GM21576 (cell line): Measurements from ENCODE around the gene GNAQ.
"Not testable (repeated sequence)": the region's sequence is repeated elsewhere in the genome, so short reads cannot be mapped to it uniquely, and the experiment has no call there.

Experiments
- ATAC-seq: cut with Tn5 transposase; IDR thresholded peaks from one replicate; pipeline ENCODE4 v1.9.1; 2021; ENCODE audit warnings: mild to moderate bottlenecking, moderate library complexity; ENCODE audit not compliant: unreplicated experiment

GNAQ gene

DNA sequence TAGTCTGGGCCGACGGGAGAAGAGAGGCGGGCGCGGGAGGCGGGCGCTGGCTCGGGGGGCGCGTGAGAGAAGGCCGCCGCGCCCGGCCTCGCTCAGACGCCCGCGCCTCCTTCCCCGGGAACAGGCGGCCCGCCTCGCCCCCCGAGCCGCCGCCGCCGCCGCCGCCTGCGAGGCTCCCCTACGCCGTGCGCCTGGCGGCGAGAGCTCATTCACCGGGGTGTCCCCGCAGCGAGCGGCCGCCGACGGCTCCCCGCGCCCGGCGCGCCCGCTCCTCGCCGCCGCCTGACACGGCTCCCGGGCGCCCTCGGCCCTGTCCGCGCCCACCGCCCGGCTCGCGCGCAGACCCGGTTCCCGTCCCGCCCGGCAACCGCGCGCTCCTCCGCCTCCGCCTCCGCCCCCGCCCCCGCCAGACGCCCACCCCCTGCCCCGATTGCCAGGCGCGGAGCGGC, at the start of gene GNAQ:
TSS of gene GNAQ (minus strand) at position 368 of the 449 bp plus-strand sequence. CDS start 576 bp downstream, outside the sequence.
- no peak for ATAC-seq

DNA sequence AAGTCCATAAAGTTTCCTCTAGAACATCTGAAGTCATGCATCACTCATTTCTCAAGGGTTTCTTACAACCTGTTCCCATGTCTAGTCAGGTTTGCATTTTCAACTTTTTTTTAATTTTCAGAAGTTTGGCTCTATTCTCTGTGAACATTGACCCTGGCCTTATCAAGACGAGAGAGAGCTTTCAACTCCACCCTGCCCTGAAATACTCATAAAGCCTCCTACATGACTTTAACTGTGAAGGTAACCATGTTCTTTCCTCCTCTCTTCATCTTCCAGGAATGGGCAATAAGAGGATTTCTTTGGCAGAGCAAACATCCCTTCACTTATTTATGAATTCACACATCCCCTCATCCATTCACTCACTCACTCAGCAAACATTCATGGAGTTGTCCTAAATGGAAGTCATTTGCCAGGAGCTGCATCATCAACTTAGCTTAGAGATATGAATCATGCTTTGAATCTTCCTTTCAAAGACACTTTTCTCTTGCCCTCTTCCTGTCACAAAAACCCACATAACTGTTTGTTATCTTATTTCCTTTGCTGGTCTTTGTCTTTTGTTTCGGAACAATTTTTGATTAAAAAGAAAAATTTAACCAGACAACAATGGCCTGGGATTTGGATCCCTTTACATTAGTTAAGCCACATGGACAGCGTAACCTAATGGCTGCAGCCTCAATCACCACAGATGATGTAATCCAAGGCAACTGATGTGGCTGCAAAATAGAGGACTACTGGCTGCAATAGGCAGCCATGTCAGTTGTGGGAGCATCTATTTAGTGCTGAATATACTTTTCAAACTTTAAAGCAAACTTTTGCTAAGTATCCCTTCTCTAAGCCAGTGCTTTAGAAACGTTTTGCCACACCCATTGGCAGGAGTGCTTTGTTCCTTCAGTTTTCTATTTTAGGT, 43.0 kb upstream of the GNAQ start:
- ATAC-seq = no peak

GRCh38 chr9:78073722-78074121, 42.1 kb upstream of the GNAQ start:
- ATAC-seq = no peak

- ATAC-seq = no peak
These were observed 41.1 kb upstream of the GNAQ start for GRCh38 chr9:78072586-78073199.

DNA sequence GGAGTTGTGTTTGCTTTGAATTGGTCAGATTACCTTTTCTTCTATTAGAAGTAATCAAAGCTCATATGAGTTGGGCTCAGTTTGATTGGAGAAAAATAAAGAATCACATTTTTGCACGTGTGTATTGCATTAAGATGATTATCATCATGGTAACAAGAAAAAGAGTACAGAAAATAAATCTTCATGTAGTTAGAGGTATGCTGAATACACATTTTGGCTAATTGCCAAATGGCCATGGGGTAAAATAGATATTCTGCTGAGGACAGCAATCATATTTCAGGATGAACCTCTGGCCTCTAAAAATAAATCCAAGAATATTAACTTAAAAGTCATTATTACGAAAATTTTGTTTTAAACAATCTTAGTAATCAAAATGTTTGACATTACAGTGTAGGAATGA, 38.9 kb upstream of the GNAQ start:
- ATAC-seq = no peak

DNA sequence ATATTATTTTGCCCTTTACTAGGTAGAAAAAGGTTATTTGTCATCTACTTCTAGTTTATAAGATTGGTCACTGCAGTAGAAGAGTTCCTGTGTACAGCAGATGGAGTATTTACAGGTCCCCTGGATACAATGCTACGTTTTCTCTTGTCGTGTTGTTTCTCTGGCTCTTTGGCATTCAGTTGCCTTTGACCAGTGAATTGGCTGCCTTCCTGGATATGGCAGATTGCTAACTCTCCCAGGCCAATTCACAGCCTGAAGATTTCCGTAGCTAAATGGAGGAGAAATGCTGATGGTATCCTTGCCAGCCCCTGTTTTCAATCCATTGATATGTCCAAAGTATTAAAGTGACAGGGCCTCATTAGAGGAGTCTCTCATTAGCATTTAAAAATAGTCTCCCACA, 32.5 kb upstream of the GNAQ start:
- no peak for ATAC-seq

- no peak for ATAC-seq
These were observed 31.1 kb upstream of the GNAQ start for GRCh38 chr9:78062710-78063109.

- not testable (repeated sequence) for ATAC-seq
These were observed 22.6 kb upstream of the GNAQ start for GRCh38 chr9:78054218-78054617.

DNA sequence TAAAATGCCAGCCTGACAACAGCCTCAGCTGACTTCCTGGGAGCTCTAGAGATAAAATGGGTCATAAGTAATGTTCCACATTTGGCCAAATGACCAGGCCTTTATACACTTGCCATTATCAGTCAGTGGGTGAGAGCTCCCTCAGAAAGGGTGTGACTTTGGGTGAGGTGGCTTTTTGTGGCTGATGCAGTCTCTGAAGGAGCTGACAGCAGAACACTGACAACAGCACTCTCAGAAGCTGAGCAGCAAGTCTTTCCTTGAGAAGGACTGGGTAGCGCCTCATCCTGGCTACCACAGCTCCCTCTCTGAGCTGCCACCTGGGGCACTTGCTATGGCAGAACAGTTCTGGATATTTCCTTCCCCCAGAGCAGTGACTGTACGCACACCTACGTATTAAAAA, 22.0 kb upstream of the GNAQ start:
- no peak for ATAC-seq

- no peak for ATAC-seq
These were observed 18.8 kb upstream of the GNAQ start for GRCh38 chr9:78050421-78050820.

DNA sequence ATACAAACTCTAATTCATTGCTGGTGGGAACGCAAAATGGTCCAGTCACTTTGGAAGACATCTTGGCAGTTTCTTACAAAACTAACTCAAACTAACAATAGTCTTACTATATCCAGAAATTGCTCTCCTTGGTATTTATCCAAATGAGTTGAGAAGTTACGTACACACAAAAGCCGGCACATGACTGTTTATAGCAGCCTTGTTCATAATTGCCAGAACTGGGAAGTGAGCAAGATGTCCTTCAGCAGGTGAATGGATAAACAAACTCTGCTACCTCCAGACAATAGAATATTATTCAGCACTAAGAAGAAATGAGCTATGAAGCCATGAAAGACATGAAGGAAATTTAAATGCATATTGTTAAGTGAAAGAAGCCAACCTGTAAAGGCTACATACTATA, 17.9 kb upstream of the GNAQ start:
- no peak for ATAC-seq

GRCh38 chr9:78047106-78047505, 15.5 kb upstream of the GNAQ start:
- ATAC-seq = no peak

DNA sequence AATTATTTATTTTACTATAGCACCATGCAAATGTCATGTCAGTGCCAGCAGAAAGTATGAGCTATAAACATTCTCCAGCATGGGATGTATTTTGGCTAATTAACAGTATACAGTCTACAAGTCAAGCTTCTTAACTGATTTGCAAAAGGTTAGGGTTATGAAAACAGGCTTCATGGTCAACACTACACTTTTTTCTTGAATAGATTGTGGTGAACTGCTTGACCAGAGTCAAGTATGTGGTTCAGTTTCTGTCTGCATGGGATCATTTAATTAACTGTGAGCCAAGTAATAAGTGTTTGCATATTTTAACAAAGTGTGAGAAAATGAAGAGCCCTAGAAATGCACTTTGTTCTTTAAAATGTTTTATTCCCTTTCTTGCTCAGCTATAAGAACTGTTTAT, 14.5 kb upstream of the GNAQ start:
- no peak for ATAC-seq

DNA sequence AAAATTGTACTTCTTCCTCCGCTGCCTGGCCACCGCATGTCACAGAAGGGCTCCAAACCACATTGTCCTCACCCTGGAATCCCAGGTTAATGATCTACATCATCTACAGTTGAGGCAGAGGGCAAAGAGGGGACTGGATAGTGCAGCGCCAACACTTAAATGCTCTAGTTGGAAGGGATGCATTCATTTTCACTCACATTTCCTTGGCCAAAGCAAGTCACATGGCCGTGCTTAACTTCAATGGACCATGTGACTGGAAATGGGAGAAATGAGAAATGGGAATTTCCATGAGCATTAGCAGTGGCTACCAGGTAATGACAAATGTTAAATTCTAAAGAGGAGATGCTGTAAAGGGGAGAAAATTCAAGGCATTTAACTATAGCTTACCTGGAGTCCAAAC, 13.3 kb upstream of the GNAQ start:
- no peak for ATAC-seq

DNA sequence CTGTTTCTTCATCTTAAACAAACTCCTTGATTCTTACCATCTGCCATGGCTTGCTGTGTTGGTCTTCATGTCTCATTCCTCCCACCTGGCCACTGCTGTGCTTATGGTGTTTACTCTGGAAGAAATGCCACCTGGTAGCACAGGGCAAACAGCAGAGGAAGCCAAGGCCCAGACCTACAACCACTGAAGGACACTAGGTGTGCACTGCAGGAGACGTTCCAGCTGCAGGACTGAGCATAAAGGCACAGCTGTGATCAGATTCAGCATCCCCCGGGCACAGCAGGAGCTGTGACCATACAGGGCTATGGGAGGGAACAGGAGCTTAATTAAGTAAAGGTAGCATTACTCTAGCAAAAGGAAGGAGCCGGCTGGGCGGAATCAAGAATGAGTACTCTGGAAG, 12.6 kb upstream of the GNAQ start:
- ATAC-seq = no peak

DNA sequence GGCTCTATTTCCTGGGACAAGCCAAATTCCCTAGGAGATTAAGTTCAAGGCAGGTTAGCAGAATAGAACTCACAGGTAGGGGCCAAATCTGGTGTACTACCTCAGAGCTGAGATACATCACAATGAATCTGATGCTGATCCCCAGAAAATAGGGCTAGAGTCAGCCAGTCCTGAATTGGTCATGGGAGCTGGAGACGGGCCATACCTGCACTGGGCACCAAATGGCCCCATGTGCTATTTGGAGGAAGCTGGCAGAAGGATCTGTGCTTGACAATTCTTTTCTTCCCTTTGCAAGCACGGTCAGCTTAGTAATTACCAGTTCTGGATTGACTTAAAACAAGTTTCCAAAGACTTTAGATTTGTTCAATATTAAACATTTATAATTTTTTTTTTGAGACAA, 10.4 kb upstream of the GNAQ start:
- ATAC-seq = no peak

- ATAC-seq = no peak
These were observed 9.1 kb upstream of the GNAQ start for GRCh38 chr9:78040726-78041125.

GRCh38 chr9:78038620-78039300, 7.1 kb upstream of the GNAQ start:
- no peak for ATAC-seq

DNA sequence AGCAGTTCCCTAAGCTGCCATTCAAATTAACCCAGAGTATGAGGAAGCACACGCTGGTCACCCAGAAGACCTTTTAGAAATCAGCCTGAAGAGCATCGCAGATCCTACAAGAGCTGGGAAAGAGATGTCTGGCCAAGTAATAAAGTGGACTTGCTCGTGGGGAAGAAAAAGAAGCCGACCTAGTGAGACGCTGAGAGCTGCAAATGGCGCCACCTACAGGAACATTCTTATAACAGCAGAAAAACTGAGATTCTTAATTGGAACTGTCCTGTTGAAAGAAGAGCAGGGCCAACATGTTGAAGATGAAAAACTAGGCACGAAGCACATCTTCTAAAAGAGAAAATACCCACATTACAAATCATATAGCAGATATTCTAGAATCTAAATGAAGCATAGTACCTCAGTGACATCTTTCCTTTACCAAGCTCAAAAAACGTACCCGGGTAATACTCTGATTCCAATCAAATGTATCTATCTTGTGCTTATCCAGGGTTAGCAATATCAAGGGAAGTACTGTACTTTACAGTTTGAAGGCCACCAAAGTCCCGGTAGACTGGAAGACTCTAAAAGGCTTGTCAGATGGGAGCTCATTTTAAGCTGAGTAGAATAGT, 3.9 kb upstream of the GNAQ start:
- no peak for ATAC-seq

- ATAC-seq = no peak
These were observed 2.3 kb upstream of the GNAQ start for GRCh38 chr9:78033870-78034269.

- ATAC-seq = no peak
These were observed 1.3 kb upstream of the GNAQ start for GRCh38 chr9:78032730-78033457.
